ENCODE data around the gene CSK.

DNA sequence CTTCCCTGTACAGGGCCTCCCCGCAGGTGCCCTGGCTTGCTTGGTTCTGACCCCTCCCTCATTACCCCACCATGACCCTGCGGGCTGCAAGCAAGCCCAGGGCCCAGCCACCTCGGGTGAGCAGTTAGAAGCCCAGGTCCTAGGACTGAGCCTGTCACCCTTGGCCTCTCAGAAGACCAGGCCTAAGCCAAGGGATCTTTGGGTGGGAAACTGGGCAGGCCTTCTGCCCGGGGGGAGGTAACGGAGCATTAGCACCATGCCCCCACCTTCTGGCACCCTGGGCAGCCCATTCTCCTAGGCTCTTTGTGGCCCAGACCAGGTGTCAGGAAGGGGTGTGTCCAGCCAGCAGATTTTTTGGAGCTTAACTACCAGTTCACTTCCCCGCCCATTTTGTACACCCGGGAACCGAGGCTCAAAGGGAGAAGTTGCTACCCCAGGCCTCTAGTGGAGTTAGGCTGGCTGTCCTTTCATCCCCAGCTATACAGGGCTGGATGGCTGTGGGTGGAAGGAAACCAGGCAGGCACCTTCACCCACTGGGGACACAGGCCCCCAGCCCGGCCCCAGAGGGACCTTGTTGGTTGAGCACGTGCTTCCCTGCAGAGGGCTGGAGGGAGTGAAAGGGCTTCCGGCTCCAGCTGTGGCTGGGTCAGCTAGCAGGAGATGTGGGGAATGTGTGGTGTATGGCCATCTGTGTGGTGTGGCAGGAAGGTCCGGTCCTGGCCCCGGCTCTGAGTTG is 1.4 kb downstream of the CSK start:
- TF ChIP-seq EZH2 (IDR thresholded peaks at IDR 0.05; ENCODE audit: borderline replicate concordance) (no peak), EZH2phosphoT487 (IDR thresholded peaks at IDR 0.05; ENCODE audit: low read depth, severe bottlenecking, unreplicated experiment) (no peak), CTCF (IDR thresholded peaks at IDR 0.05; ENCODE audit: poor library complexity) (no peak)

All from hepatocyte (in vitro differentiated cells).